Type B pancreatic cell (in vitro differentiated cells): ENCODE results near the gene KPNA3. TPM values are rescaled to one million over a fixed set of nuclear protein-coding genes. Genes with fewer than 3 reads are reported as not detected.

Experiments
- DNase-seq: peaks from one replicate; pipeline ENCODE4 v3.0.0; 2021; ENCODE audit warnings: mixed read lengths; ENCODE audit not compliant: unreplicated experiment; ENCODE audit errors: extremely low spot score
- H3K27ac Mint-ChIP-seq: 2 replicates; pipeline ENCODE4 v1.8.0; 2021; ENCODE audit warnings: mild to moderate bottlenecking, mixed read lengths
- H3K27me3 Mint-ChIP-seq: 2 replicates; pipeline ENCODE4 v1.8.0; 2021; ENCODE audit warnings: mixed read lengths
- H3K36me3 Mint-ChIP-seq: 2 replicates; pipeline ENCODE4 v1.8.0; 2021; ENCODE audit warnings: mixed read lengths
- H3K4me1 Mint-ChIP-seq: one replicate; pipeline ENCODE4 v1.8.0; 2021; ENCODE audit warnings: mixed read lengths; ENCODE audit not compliant: unreplicated experiment
- H3K4me3 Mint-ChIP-seq: 2 replicates; pipeline ENCODE4 v1.8.0; 2021; ENCODE audit warnings: mild to moderate bottlenecking, mixed read lengths
- H3K9me3 Mint-ChIP-seq: 2 replicates; pipeline ENCODE4 v1.8.0; 2021; ENCODE audit warnings: mixed read lengths
- CTCF ChIP-seq: fragments of 200-600 bp; sonication (generic); conservative IDR thresholded peaks from 2 replicates; pipeline ENCODE4 v1.5.0; 2021; ENCODE audit warnings: antibody characterized with exemption, mild to moderate bottlenecking
- total RNA-seq: library from RNA; stranded (reverse); gene quantifications from 2 replicates; pipeline ENCODE4 v1.2.1, GENCODE V29; 2021; ENCODE audit warnings: low replicate concordance

Gene KPNA3
- total RNA-seq, 1 donor from 2014 or later: 40.1 TPM

GRCh38 chr13:49836516-49836915 lies 44.0 kb upstream of the KPNA3 start:
- H3K27ac Mint-ChIP-seq: peak overlapping the region; percentile 56
- H3K4me3 Mint-ChIP-seq: peak overlapping the region; percentile 26
- TF ChIP-seq CTCF: no peak

GRCh38 chr13:49833402-49833801 lies 40.9 kb upstream of the KPNA3 start:
- H3K36me3 Mint-ChIP-seq: no peaks in the 10 kb centered on the region
- H3K27me3 Mint-ChIP-seq: no peaks in the 10 kb centered on the region
- no peak for DNase-seq
- TF ChIP-seq CTCF: no peak
- peaks cover 22% of the 10 kb centered on the region for H3K4me1 Mint-ChIP-seq
- H3K4me3 Mint-ChIP-seq: no peak overlapping the region
- no peak overlapping the region for H3K27ac Mint-ChIP-seq
- peaks cover 5% of the 10 kb centered on the region for H3K9me3 Mint-ChIP-seq

More at GRCh38 chr13:49836516-49836915, 44.0 kb upstream of the KPNA3 start:
- no peaks in the 10 kb centered on the region for H3K9me3 Mint-ChIP-seq
- peaks cover 31% of the 10 kb centered on the region for H3K4me1 Mint-ChIP-seq
- no peaks in the 10 kb centered on the region for H3K36me3 Mint-ChIP-seq
- H3K27me3 Mint-ChIP-seq: no peaks in the 10 kb centered on the region
- no peak for DNase-seq

- DNase-seq: no peak
- no peak overlapping the region for H3K27ac Mint-ChIP-seq
- no peak for TF ChIP-seq CTCF
- H3K4me3 Mint-ChIP-seq: no peak overlapping the region
- peaks cover 8% of the 10 kb centered on the region for H3K4me1 Mint-ChIP-seq
- peaks cover 5% of the 10 kb centered on the region for H3K9me3 Mint-ChIP-seq
- H3K27me3 Mint-ChIP-seq: no peaks in the 10 kb centered on the region
- no peaks in the 10 kb centered on the region for H3K36me3 Mint-ChIP-seq
These were observed 39.0 kb upstream of the KPNA3 start for GRCh38 chr13:49831455-49831854.

GRCh38 chr13:49830721-49831120 lies 38.2 kb upstream of the KPNA3 start:
- Mint-ChIP-seq H3K4me3 (no peak overlapping the region), H3K9me3 (peaks cover 5% of the 10 kb centered on the region), H3K27me3 (no peaks in the 10 kb centered on the region), H3K36me3 (no peaks in the 10 kb centered on the region), H3K4me1 (peaks cover 5% of the 10 kb centered on the region), H3K27ac (no peak overlapping the region)
- DNase-seq: no peak
- TF ChIP-seq CTCF: no peak

GRCh38 chr13:49829715-49830114 lies 37.2 kb upstream of the KPNA3 start:
- no peak for TF ChIP-seq CTCF
- H3K27ac Mint-ChIP-seq: no peak overlapping the region
- H3K4me1 Mint-ChIP-seq: peaks cover 5% of the 10 kb centered on the region
- no peaks in the 10 kb centered on the region for H3K36me3 Mint-ChIP-seq
- no peak for DNase-seq
- no peaks in the 10 kb centered on the region for H3K27me3 Mint-ChIP-seq
- no peak overlapping the region for H3K4me3 Mint-ChIP-seq
- H3K9me3 Mint-ChIP-seq: peaks cover 5% of the 10 kb centered on the region

- Mint-ChIP-seq H3K27ac (no peak overlapping the region), H3K36me3 (no peaks in the 10 kb centered on the region), H3K27me3 (peaks cover 2% of the 10 kb centered on the region), H3K4me1 (no peaks in the 10 kb centered on the region), H3K9me3 (peaks cover 5% of the 10 kb centered on the region), H3K4me3 (no peak overlapping the region)
- TF ChIP-seq CTCF: no peak
- no peak for DNase-seq
These were observed 36.0 kb upstream of the KPNA3 start for GRCh38 chr13:49828453-49828852.
